Endothelial cell of umbilical vein (primary cell): ENCODE data around the gene RORB. TPM values are rescaled to one million over a fixed set of nuclear protein-coding genes. Genes with fewer than 3 reads are reported as not detected.

ENCODE experiments used
- BruUV-seq: library from RNA; stranded (reverse); fragments of 400-500 nt; replicated peaks from 2 replicates; lab custom pipeline; 2021; lab: Mats Ljungman, UMichigan
- CTCF ChIA-PET: fragments of 300-600, 350-600 bp; sonication (Branson Sonifier 250); formaldehyde crosslinking; loops from one replicate; lab custom pipeline; 2021; ENCODE audit warnings: antibody characterized with exemption, inconsistent platforms; lab: Charles Lee
- POLR2A ChIA-PET: fragments of 300-600, 350-600 bp; sonication (Branson Sonifier 250); formaldehyde crosslinking; loops from one replicate; lab custom pipeline; 2021; ENCODE audit warnings: antibody characterized with exemption, inconsistent platforms; lab: Charles Lee
- DNase-seq: peaks from one replicate; pipeline ENCODE4 v3.0.0-alpha.2; 2011; ENCODE audit warnings: low read depth, low spot score
- FAIRE-seq: peaks from 2 replicates; lab custom pipeline; 2011; peaks lifted over from hg19 to GRCh38; lab: Jason Lieb, UNC
- H2AFZ ChIP-seq: 2 replicates; pipeline ENCODE4 v1.6.0; 2012; ENCODE audit warnings: low read depth, low read length, control low read depth, inconsistent platforms
- H3K27ac ChIP-seq: 2 replicates; pipeline ENCODE4 v1.5.1; 2011; ENCODE audit warnings: low read depth, mild to moderate bottlenecking, control low read depth, low read length, moderate library complexity; ENCODE audit not compliant: insufficient read depth
- H3K27me3 ChIP-seq, 2 experiments: 2 replicates each; pipeline versions ENCODE4 v1.6.0 to v1.6.1; 2011; ENCODE audit warnings: low read length in 2 of 2, mixed read lengths in 1 of 2; ENCODE audit not compliant: control insufficient read depth in 2 of 2, insufficient read depth in 2 of 2
- H3K36me3 ChIP-seq, 2 experiments: 2 replicates in 1 of 2; 3 replicates in 1 of 2; pipeline ENCODE4 v1.5.1; 2011; ENCODE audit warnings: low read length in 2 of 2, mild to moderate bottlenecking in 1 of 2, moderate library complexity in 1 of 2; ENCODE audit not compliant: control insufficient read depth in 2 of 2, insufficient read depth in 2 of 2; ENCODE audit errors: extremely low read depth in 1 of 2
- H3K4me1 ChIP-seq: 3 replicates; pipeline ENCODE4 v1.5.1; 2011; ENCODE audit warnings: mild to moderate bottlenecking, low read length; ENCODE audit not compliant: control insufficient read depth, insufficient read depth; ENCODE audit errors: extremely low read depth
- H3K4me2 ChIP-seq: 2 replicates; pipeline ENCODE4 v1.6.1; 2011; ENCODE audit warnings: low read length, control low read depth, mixed read lengths; ENCODE audit not compliant: insufficient read depth
- H3K4me3 ChIP-seq, 3 experiments: fragments of 200-600 bp in 1 of 3; sonication (generic), shearing (Covaris generic) in 1 of 3; replicated peaks in 1 of 3; 2 replicates each; pipeline ENCODE4 v1.5.1; 2011 to 2016; ENCODE audit warnings: control low read depth in 3 of 3, low read length in 3 of 3, mild to moderate bottlenecking in 2 of 3, inconsistent platforms in 1 of 3, low read depth in 1 of 3, moderate library complexity in 1 of 3; ENCODE audit not compliant: insufficient read depth in 1 of 3
- H3K79me2 ChIP-seq: 2 replicates; pipeline ENCODE4 v1.6.0; 2012; ENCODE audit warnings: low read length, inconsistent platforms; ENCODE audit not compliant: control insufficient read depth, insufficient read depth
- H3K9ac ChIP-seq: replicated peaks from 2 replicates; pipeline ENCODE3; 2011; ENCODE audit warnings: low read length, control low read depth; ENCODE audit not compliant: insufficient read depth; ENCODE audit errors: extremely low read depth
- H3K9me1 ChIP-seq: replicated peaks from 3 replicates; pipeline ENCODE4 v1.6.0; 2011; ENCODE audit warnings: mild to moderate bottlenecking, low read length; ENCODE audit not compliant: control insufficient read depth, insufficient read depth; ENCODE audit errors: extremely low read depth
- H3K9me3 ChIP-seq: replicated peaks from 2 replicates; pipeline ENCODE4 v1.5.1; 2012; ENCODE audit warnings: low read length, inconsistent platforms; ENCODE audit not compliant: control insufficient read depth, insufficient read depth
- H4K20me1 ChIP-seq: replicated peaks from 2 replicates; pipeline ENCODE3; 2011; ENCODE audit warnings: mild to moderate bottlenecking, low read length; ENCODE audit not compliant: control insufficient read depth, insufficient read depth; ENCODE audit errors: extremely low read depth
- CTCF ChIP-seq, 2 donors: IDR thresholded peaks; 1 replicate in 1 of 2; 2 replicates in 1 of 2; pipeline ENCODE4 v1.5.1; 2011; ENCODE audit warnings: low read length in 2 of 2, mild to moderate bottlenecking in 2 of 2, moderate library complexity in 2 of 2, control low read depth in 1 of 2, inconsistent platforms in 1 of 2, low read depth in 1 of 2; ENCODE audit not compliant: insufficient read depth in 1 of 2; ENCODE audit errors: extremely low read depth in 1 of 2
- EZH2 ChIP-seq: IDR thresholded peaks from 2 replicates; pipeline ENCODE4 v1.6.1; 2012; ENCODE audit warnings: borderline replicate concordance, low read depth, mild to moderate bottlenecking, moderate library complexity, low read length, inconsistent platforms; ENCODE audit not compliant: severe bottlenecking
- FOS ChIP-seq: IDR thresholded peaks from 2 replicates; pipeline ENCODE4 v1.6.1; 2011; ENCODE audit warnings: mild to moderate bottlenecking, low read length, moderate library complexity, borderline replicate concordance; ENCODE audit not compliant: insufficient read depth
- GATA2 ChIP-seq: IDR thresholded peaks from 2 replicates; pipeline ENCODE4 v1.7.0; 2011; ENCODE audit warnings: low read depth, mild to moderate bottlenecking, moderate library complexity, mixed read lengths, low read length; ENCODE audit not compliant: insufficient read length, insufficient read depth
- JUN ChIP-seq: IDR thresholded peaks from 2 replicates; pipeline ENCODE4 v1.6.1; 2011; ENCODE audit warnings: borderline replicate concordance, low read depth; ENCODE audit not compliant: insufficient read length, insufficient read depth
- MAX ChIP-seq: IDR thresholded peaks from 2 replicates; pipeline ENCODE4 v1.6.1; 2011; ENCODE audit not compliant: insufficient read depth, insufficient read length
- MYC ChIP-seq: IDR thresholded peaks from one replicate; pipeline ENCODE4 v1.6.1; 2011; ENCODE audit warnings: mild to moderate bottlenecking, low read depth, low read length
- POLR2A ChIP-seq: IDR thresholded peaks from 2 replicates; pipeline ENCODE4 v1.6.1; 2012; ENCODE audit warnings: low read depth, mild to moderate bottlenecking, control low read depth, low read length
- POLR2AphosphoS5 ChIP-seq: IDR thresholded peaks from 2 replicates; pipeline ENCODE4 v1.6.1; 2012; ENCODE audit warnings: low read depth, mild to moderate bottlenecking, control low read depth, low read length, moderate library complexity; ENCODE audit not compliant: insufficient read depth
- dilution Hi-C: fragments of 300-500 bp; cut with MboI; formaldehyde crosslinking; loops from one replicate; pipeline ENCODE4 v1.15.0; 2019; ENCODE audit warnings: low sequenced_read_pairs; ENCODE audit not compliant: extremely low pct_ligation_motif_present
- intact Hi-C: fragments of 100-400 bp; cut with micrococcal nuclease; formaldehyde crosslinking; loops from one replicate; pipeline ENCODE4 v1.10.0; 2022
- polyA plus RNA-seq, 4 experiments: library from polyadenylated mRNA; depleted of rRNA in 3 of 4; stranded (reverse) in 3 of 4; unstranded in 1 of 4; fragments of >200 nt; gene quantifications; 2 replicates each; pipeline versions ENCODE4 v1.2.1 to v1.2.3, GENCODE V29; 2011 to 2012; ENCODE audit warnings: missing spikeins in 1 of 4
- total RNA-seq: library from RNA; stranded (reverse); gene quantifications from 2 replicates; pipeline ENCODE4 v1.2.3, GENCODE V29; 2021

The RORB gene
- total and polyA plus RNA-seq, 2 donors (not counting 3 experiments of a cell fraction or from before 2014, with no cell fraction given) = not detected

- H4K20me1 ChIP-seq = no peaks in the 10 kb centered on the region
- FAIRE-seq (no peak), DNase-seq (no peak)
- H3K36me3 ChIP-seq = no peaks in the 10 kb centered on the region
- no peak overlapping the region for H2AFZ ChIP-seq
- ChIA-PET CTCF (no interaction called here), POLR2A (no interaction called here)
- H3K27me3 ChIP-seq = peaks cover 0 to 15% of the 10 kb centered on the region in 2 experiments
- H3K4me3 ChIP-seq = no peak overlapping the region
- H3K4me2 ChIP-seq = no peak overlapping the region
- no peaks in the 10 kb centered on the region for H3K79me2 ChIP-seq
- H3K9ac ChIP-seq = no peak overlapping the region
- TF ChIP-seq GATA2 (no peak), EZH2 (no peak), MYC (no peak), FOS (no peak), CTCF (IDR thresholded peaks at IDR 0.05; ENCODE audit: extremely low read depth in 1 of 2, insufficient read depth in 1 of 2, low read depth in 1 of 2, low read length in 2 of 2) (no peak), JUN (no peak), MAX (no peak), POLR2AphosphoS5 (no peak), POLR2A (no peak)
- dilution Hi-C loops = no loop called here
- no peak overlapping the region for H3K27ac ChIP-seq
- H3K4me1 ChIP-seq = no peaks in the 10 kb centered on the region
- intact Hi-C loops = no loop called here
- no peaks in the 10 kb centered on the region for H3K9me1 ChIP-seq
- BruUV-seq = no TSS peak
- no peaks in the 10 kb centered on the region for H3K9me3 ChIP-seq
Observed at GRCh38 chr9:74728176-74728575, 231.0 kb downstream of the RORB start.
